NCI-H526 (cell line): Measurements from ENCODE around the gene ARHGEF19.
"Not testable (repeated sequence)": the region's sequence is repeated elsewhere in the genome, so short reads cannot be mapped to it uniquely, and the experiment has no call there.

Experiments
- DNase-seq, 2 experiments: peaks; one replicate each; lab custom pipeline; 2025; lab: John Stamatoyannopoulos, UW

Gene ARHGEF19

GRCh38 chr1:16212251-16212961 lies at the start of gene ARHGEF19:
TSS of gene ARHGEF19 (minus strand) at chr1:16212652. CDS start at chr1:16209054, 3,598 bp downstream.
- peak; percentile 90 to 96 for DNase-seq

GRCh38 chr1:16262067-16262466 lies 49.6 kb upstream of the ARHGEF19 start:
- DNase-seq: peak in 1 of 2 experiments; percentile 6

- no peak for DNase-seq
These were observed 48.4 kb upstream of the ARHGEF19 start for GRCh38 chr1:16260814-16261213.

GRCh38 chr1:16258591-16259135 lies 46.2 kb upstream of the ARHGEF19 start:
- DNase-seq: no peak

- no peak for DNase-seq
These were observed 45.5 kb upstream of the ARHGEF19 start for GRCh38 chr1:16257968-16258367.

- DNase-seq: not testable (repeated sequence)
These were observed 45.1 kb upstream of the ARHGEF19 start for GRCh38 chr1:16257556-16257955.

- no peak for DNase-seq
These were observed 44.0 kb upstream of the ARHGEF19 start for GRCh38 chr1:16256478-16256877.

GRCh38 chr1:16254263-16254928 lies 41.9 kb upstream of the ARHGEF19 start:
- DNase-seq: no peak

GRCh38 chr1:16253332-16253922 lies 41.0 kb upstream of the ARHGEF19 start:
- DNase-seq: no peak

GRCh38 chr1:16252912-16253311 lies 40.5 kb upstream of the ARHGEF19 start:
- no peak for DNase-seq

GRCh38 chr1:16251381-16251780 lies 38.9 kb upstream of the ARHGEF19 start:
- peak; percentile 38 to 66 for DNase-seq

GRCh38 chr1:16250524-16251251 lies 38.2 kb upstream of the ARHGEF19 start:
- no peak for DNase-seq

- no peak for DNase-seq
These were observed 37.3 kb upstream of the ARHGEF19 start for GRCh38 chr1:16249596-16250241.

GRCh38 chr1:16248603-16249516 lies 36.4 kb upstream of the ARHGEF19 start:
- DNase-seq: peak; percentile 34 to 36

- DNase-seq: no peak
These were observed 35.6 kb upstream of the ARHGEF19 start for GRCh38 chr1:16248007-16248436.

- DNase-seq: no peak
These were observed 35.0 kb upstream of the ARHGEF19 start for GRCh38 chr1:16247441-16247840.

- DNase-seq: no peak
These were observed 34.5 kb upstream of the ARHGEF19 start for GRCh38 chr1:16246961-16247360.

- DNase-seq: not testable (repeated sequence)
These were observed 33.8 kb upstream of the ARHGEF19 start for GRCh38 chr1:16246239-16246638.

GRCh38 chr1:16245476-16246196 lies 33.2 kb upstream of the ARHGEF19 start:
- no peak for DNase-seq
